ENCODE data around the gene ACAP3.

DNA sequence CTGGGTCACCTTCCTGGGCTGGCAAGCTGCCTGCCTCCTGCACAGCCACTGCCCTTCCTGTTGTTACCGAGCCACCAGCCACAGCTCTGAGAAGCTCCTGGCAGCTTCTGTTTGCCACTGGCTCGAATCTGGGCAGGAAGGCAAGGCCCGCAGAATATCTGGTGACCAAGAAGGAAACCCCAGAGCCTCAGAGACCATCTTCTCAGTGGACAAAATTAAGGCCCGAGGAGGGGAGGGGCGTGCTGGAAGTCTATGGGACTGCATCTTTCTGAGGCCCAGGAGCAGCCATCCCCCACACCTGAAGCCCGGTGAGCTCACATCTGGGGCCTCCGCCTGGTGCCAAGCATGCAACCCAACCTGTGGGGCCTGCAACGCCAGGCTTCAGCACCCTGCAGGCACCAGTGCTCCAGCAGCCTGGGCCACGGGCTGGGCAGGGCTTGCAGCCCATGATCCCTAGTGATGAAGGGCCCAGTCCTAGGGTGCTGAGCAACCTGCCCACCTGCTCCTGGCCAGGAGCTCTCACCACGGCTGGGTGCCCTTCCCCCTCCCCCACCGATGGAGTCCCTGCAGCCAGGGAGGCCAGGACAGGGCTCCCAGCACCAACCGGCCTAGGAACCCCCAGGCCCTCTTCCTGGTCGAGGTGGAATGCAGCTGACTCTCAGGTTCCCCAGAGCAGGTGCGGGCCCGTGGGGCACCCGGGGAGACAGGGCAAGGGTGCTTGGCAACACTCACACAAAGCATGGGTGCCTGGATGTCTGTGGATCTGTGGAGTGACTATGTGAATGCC lies 17.8 kb upstream of the ACAP3 start:
- TF ChIP-seq ELF4 (IDR thresholded peaks at IDR 0.05) (no peak), SUZ12 (IDR thresholded peaks at IDR 0.05) (no peak), FOXA1 (IDR thresholded peaks at IDR 0.05) (no peak), FOXK2 (IDR thresholded peaks at IDR 0.05) (no peak), TARDBP (IDR thresholded peaks at IDR 0.05) (no peak)
- TF ChIP-seq, protein P1, sequence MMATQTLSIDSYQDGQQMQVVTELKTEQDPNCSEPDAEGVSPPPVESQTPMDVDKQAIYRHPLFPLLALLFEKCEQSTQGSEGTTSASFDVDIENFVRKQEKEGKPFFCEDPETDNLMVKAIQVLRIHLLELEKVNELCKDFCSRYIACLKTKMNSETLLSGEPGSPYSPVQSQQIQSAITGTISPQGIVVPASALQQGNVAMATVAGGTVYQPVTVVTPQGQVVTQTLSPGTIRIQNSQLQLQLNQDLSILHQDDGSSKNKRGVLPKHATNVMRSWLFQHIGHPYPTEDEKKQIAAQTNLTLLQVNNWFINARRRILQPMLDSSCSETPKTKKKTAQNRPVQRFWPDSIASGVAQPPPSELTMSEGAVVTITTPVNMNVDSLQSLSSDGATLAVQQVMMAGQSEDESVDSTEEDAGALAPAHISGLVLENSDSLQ (IDR thresholded peaks at IDR 0.05), result no peak

Measured in HEK293T (cell line).